ENCODE results near the gene EPDR1. TPM values are rescaled to one million over a fixed set of nuclear protein-coding genes. Genes with fewer than 3 reads are reported as not detected.

EPDR1 gene
- total RNA-seq, 1 experiment from 2014 or later = 5.3 TPM

GRCh38 chr7:37933018-37933566, 12.7 kb downstream of the EPDR1 start:
- Histone ChIP-seq H2BK15ac (ENCODE audit: low read depth, low read length) (no peak overlapping the region), H3K27ac (ENCODE audit: insufficient read length, low read depth, low read length) (no peak overlapping the region), H3K79me1 (ENCODE audit: insufficient read depth, low read depth, low read length, poor library complexity, severe bottlenecking) (no peaks in the 10 kb centered on the region), H3K27me3 (ENCODE audit: insufficient read depth, low read length) (no peaks in the 10 kb centered on the region), H2BK5ac (ENCODE audit: insufficient read length, low read length) (no peak overlapping the region), H3K18ac (ENCODE audit: insufficient read length, low read depth, low read length) (no peak overlapping the region), H3K4ac (ENCODE audit: low read depth, low read length) (no peak overlapping the region), H3K79me2 (ENCODE audit: insufficient read depth, low read length) (0 out of 2 replicates have a peak, but pooled peaks cover 1% of the 10 kb centered on the region), H3K23me2 (ENCODE audit: insufficient read length, low read depth, low read length, poor library complexity, severe bottlenecking) (no peaks in the 10 kb centered on the region), H4K20me1 (ENCODE audit: control insufficient read depth, insufficient read depth, insufficient read length) (no peaks in the 10 kb centered on the region), H4K5ac (ENCODE audit: insufficient read length, low read depth, low read length) (no peak overlapping the region), H2AFZ (ENCODE audit: low read length) (no peak overlapping the region), H2BK120ac (ENCODE audit: low read depth, low read length, poor library complexity, severe bottlenecking) (no peak overlapping the region), H4K8ac (replicated peaks; ENCODE audit: insufficient read length, low read depth, low read length) (no peak overlapping the region), H3K9me3 (ENCODE audit: control insufficient read depth, low read depth, low read length) (no peaks in the 10 kb centered on the region), H3K4me1 (ENCODE audit: insufficient read depth, low read length) (no peaks in the 10 kb centered on the region), H4K91ac (ENCODE audit: insufficient read length, low read depth, low read length) (no peak overlapping the region), H3K4me2 (ENCODE audit: insufficient read depth, insufficient read length, low read length) (no peak overlapping the region), H3K56ac (ENCODE audit: insufficient read length, low read depth, low read length) (no peak overlapping the region), H2BK12ac (ENCODE audit: insufficient read length, low read depth, low read length) (no peak overlapping the region), H3K14ac (ENCODE audit: insufficient read depth, low read length) (no peak overlapping the region), H2BK20ac (ENCODE audit: low read depth, low read length, poor library complexity, severe bottlenecking) (no peak overlapping the region), H3K23ac (ENCODE audit: insufficient read length, low read depth, low read length) (no peak overlapping the region), H3T11ph (ENCODE audit: low read length) (no peak overlapping the region), H2AK5ac (ENCODE audit: insufficient read length, low read length) (no peak overlapping the region), H3K9ac (ENCODE audit: extremely low read depth, insufficient read length, low read length) (no peak overlapping the region)
- Mint-ChIP-seq H3K4me3 (no peak overlapping the region), H3K4me1 (no peaks in the 10 kb centered on the region), H3K36me3 (ENCODE audit: insufficient read depth in 1 of 3, low read depth in 3 of 3) (no peaks in the 10 kb centered on the region), H3K27me3 (ENCODE audit: low read depth) (no peaks in the 10 kb centered on the region), H3K9me3 (no peaks in the 10 kb centered on the region), H3K27ac (no peak overlapping the region)
- no peak for DNase-seq
- WGBS (ENCODE audit: extremely low coverage, insufficient read length, low lambda C conversion rate) = no CpG with 5 or more reads among the region's 9 CpGs
- TF ChIP-seq, protein P1, sequence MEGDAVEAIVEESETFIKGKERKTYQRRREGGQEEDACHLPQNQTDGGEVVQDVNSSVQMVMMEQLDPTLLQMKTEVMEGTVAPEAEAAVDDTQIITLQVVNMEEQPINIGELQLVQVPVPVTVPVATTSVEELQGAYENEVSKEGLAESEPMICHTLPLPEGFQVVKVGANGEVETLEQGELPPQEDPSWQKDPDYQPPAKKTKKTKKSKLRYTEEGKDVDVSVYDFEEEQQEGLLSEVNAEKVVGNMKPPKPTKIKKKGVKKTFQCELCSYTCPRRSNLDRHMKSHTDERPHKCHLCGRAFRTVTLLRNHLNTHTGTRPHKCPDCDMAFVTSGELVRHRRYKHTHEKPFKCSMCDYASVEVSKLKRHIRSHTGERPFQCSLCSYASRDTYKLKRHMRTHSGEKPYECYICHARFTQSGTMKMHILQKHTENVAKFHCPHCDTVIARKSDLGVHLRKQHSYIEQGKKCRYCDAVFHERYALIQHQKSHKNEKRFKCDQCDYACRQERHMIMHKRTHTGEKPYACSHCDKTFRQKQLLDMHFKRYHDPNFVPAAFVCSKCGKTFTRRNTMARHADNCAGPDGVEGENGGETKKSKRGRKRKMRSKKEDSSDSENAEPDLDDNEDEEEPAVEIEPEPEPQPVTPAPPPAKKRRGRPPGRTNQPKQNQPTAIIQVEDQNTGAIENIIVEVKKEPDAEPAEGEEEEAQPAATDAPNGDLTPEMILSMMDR (conservative IDR thresholded peaks at IDR 0.05) = no peak

Data from H9 (cell line).